Skin of body (tissue), 2 donors: Measurements from ENCODE around the gene AHNAK2. TPM values are rescaled to one million over a fixed set of nuclear protein-coding genes. Genes with fewer than 3 reads are reported as not detected.

Source experiments
- DNase-seq: peaks from one replicate; lab custom pipeline; 2025; lab: John Stamatoyannopoulos, UW
- total RNA-seq: library from RNA; depleted of rRNA; stranded (reverse); fragments of >200 nt; gene quantifications from one replicate; pipeline ENCODE4 v1.2.3, GENCODE V29; 2014

Gene AHNAK2
- total RNA-seq, 1 donor from 2014 or later, result 52.0 TPM

DNA sequence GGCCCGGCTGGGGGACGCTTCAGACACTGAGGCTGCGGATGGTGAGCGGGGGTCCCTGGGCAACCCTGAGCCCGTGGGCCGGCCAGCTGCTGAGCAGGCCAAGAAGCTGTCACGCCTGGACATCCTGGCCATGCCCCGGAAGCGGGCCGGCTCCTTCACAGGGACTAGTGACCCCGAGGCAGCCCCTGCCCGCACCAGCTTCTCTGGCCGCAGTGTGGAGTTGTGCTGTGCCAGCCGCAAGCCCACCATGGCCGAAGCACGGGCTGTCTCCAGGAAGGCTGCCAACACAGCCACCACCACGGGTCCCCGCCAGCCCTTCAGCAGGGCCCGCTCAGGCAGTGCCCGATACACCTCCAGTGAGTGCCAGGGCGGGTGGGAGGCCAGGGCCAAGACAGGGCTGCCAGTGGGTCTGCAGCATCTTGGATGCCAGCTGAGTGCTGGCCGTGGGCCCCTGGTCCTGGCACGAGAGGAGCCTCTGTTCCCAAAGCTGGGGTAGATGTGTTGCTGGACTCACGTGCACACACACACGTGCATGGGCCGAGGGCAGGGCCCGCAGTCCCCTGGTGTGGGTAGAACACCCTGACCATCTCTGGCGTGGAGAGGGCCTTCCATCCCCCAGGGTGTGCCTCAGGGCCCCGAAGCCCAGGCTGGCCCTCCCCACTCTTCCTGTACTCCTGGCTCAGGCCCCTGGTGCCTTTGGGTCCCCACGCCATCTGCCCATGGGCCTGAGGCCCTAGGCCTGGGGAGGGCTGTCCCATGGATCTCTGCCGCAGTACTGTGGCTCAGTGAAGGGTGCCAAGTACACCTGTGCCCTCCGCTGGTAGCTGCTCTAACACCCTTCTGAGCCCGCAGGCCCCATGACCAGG is 90.3 kb downstream of the AHNAK2 start:
- no peak for DNase-seq

Other genes with a start within 250 kb of the AHNAK2 start
- 40.1 TPM for gene SIVA1, start 225.2 kb downstream of the AHNAK2 start, total RNA-seq
- 62.3 TPM for gene AKT1, start 182.6 kb downstream of the AHNAK2 start, total RNA-seq
- gene ZBTB42, start 177.3 kb downstream of the AHNAK2 start, total RNA-seq, result 2.8 TPM
- 10.2 TPM for gene CEP170B, start 113.1 kb downstream of the AHNAK2 start, total RNA-seq
- 5.6 TPM for gene PLD4, start 53.5 kb downstream of the AHNAK2 start, total RNA-seq
- gene CLBA1, start 7.4 kb upstream of the AHNAK2 start, total RNA-seq, result 3.5 TPM
- gene CDCA4, start 42.7 kb upstream of the AHNAK2 start, total RNA-seq, result 23.6 TPM
- 1.6 TPM for gene GPR132, start 87.1 kb upstream of the AHNAK2 start, total RNA-seq
- gene JAG2, start 190.4 kb upstream of the AHNAK2 start, total RNA-seq, result 27.0 TPM
- gene NUDT14, start 202.9 kb upstream of the AHNAK2 start, total RNA-seq, result 11.4 TPM